GM23248 (cell line): ENCODE data around the gene XRCC6.

Source experiments
- EZH2 ChIP-seq: fragments of 200-600 bp; sonication (generic); IDR thresholded peaks from 2 replicates; pipeline ENCODE4 v1.6.1; 2018; ENCODE audit warnings: antibody characterized with exemption, mild to moderate bottlenecking; ENCODE audit not compliant: insufficient read depth, poor library complexity, severe bottlenecking
- EZH2phosphoT487 ChIP-seq: fragments of 200-600 bp; sonication (generic); IDR thresholded peaks from 2 replicates; pipeline ENCODE4 v1.6.1; 2018; ENCODE audit warnings: antibody characterized with exemption, moderate library complexity, mild to moderate bottlenecking, low read depth; ENCODE audit not compliant: insufficient read depth

DNA sequence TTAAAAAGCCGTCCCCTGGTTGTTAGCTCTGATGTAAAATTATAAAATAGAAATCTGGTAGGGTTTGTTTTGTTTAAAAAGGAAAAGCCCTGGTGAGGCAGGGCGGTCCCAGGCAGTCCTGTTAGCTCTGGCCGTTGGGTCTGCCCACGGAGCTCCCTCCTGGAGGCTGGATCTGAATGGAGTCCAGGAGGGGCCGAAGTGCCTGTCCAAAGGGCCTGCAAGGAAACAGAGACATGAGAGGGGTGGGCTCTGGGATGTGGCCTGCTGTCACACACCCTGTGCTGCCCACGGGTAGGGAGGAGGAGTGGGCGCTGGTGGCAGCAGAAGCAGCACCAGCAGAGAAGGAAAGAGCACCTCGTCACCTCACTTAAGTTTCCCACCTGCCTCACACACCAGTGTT lies 20.1 kb upstream of the XRCC6 start:
- no peak for TF ChIP-seq EZH2phosphoT487
- TF ChIP-seq EZH2, result no peak
